ENCODE results near the gene AMPD2. TPM values are rescaled to one million over a fixed set of nuclear protein-coding genes. Genes with fewer than 3 reads are reported as not detected.

Gene AMPD2
- total and polyA plus RNA-seq, 4 experiments from 2014 or later: 43.8 to 96.1 (median 71.6) TPM

- CTCF ChIA-PET (ENCODE audit: partially characterized antibody): interaction anchor here (0.8 to 19.1 kb wide), 7 partner anchors 8 to 87 kb away, joined by 3 to 314 read pairs (median 17); partner anchors contain the start of genes GNAI3 and GPR61
- no peak overlapping the region for H3K27ac Mint-ChIP-seq
Measured at GRCh38 chr1:109628540-109629321, 9.1 kb downstream of the AMPD2 start.

DNA sequence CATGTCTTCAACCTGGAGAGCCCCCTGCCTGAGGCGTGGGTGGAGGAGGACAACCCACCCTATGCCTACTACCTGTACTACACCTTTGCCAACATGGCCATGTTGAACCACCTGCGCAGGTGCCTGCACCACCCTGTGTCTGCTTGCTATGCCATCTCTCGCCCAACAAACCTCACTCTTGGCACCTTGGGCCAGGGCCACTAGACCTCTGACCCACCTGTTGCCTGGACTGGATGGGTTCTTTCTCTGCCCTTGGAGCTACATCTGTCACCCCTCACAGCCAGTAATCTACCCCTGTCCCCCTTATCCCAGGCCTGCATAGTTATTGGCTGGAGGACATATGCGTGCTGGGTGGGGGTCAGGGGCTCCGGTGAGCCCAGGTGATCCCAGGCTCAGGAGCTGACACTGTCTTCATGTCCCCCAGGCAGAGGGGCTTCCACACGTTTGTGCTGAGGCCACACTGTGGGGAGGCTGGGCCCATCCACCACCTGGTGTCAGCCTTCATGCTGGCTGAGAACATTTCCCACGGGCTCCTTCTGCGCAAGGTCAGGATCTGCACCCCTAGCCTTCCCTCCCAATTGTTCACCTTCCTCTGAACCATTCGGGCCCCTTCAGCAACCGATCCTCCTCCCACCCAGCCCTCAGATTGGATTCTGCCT is 9.9 kb downstream of the AMPD2 start:
- Mint-ChIP-seq H3K27me3 (no peaks in the 10 kb centered on the region), H3K36me3 (peaks cover 33 to 60% of the 10 kb centered on the region in 2 donors), H3K9me3 (no peaks in the 10 kb centered on the region), H3K4me1 (peaks cover 5 to 9% (median 8%) of the 10 kb centered on the region in 4 donors), H3K27ac (peak overlapping the region in 5 of 7 donors; percentile 15 to 76 (median 65)), H3K4me3 (no peak overlapping the region)
- Histone ChIP-seq H3K36me3 (ENCODE audit: insufficient read depth, low read length) (peaks cover 54% of the 10 kb centered on the region), H3K27ac (ENCODE audit: low read depth, low read length) (no peak overlapping the region), H3K27me3 (ENCODE audit: insufficient read depth, low read length) (no peaks in the 10 kb centered on the region), H3K4me3 (ENCODE audit: low read length in 2 of 2) (no peak overlapping the region), H3K9me3 (ENCODE audit: control insufficient read depth in 1 of 2, low read length in 2 of 2) (no peaks in the 10 kb centered on the region), H3K4me1 (ENCODE audit: insufficient read depth, low read length) (peaks cover 12% of the 10 kb centered on the region)
- DNase-seq: no peak
- POLR2A ChIA-PET (ENCODE audit: partially characterized antibody): interaction anchor here (1.6 to 2.7 kb wide), 3 partner anchors 81 to 83 kb away, joined by 6 to 22 read pairs (median 13); partner anchors contain the start of gene GNAI3
- CTCF ChIA-PET (ENCODE audit: partially characterized antibody): interaction anchor here (1.4 to 19.1 kb wide), 8 partner anchors 12 to 145 kb away, joined by 4 to 314 read pairs (median 13); partner anchors contain the start of genes GNAI3 and GPR61
- intact Hi-C loops (cut with micrococcal nuclease): loop anchor here (1.0 kb wide), 1 partner anchor 83 kb away; no protein-coding TSS in a partner anchor

More at GRCh38 chr1:109628540-109629321, 9.1 kb downstream of the AMPD2 start:
- peaks cover 54% of the 10 kb centered on the region for H3K36me3 ChIP-seq (ENCODE audit: insufficient read depth, low read length)
- Mint-ChIP-seq H3K4me1 (peaks cover 5 to 12% (median 9%) of the 10 kb centered on the region in 4 donors), H3K36me3 (peaks cover 33 to 60% of the 10 kb centered on the region in 2 donors), H3K9me3 (no peaks in the 10 kb centered on the region), H3K27me3 (no peaks in the 10 kb centered on the region), H3K4me3 (no peak overlapping the region)
- H3K27ac ChIP-seq (ENCODE audit: low read depth, low read length): no peak overlapping the region
- no peak overlapping the region for H3K4me3 ChIP-seq (ENCODE audit: low read length in 2 of 2)
- no peaks in the 10 kb centered on the region for H3K27me3 ChIP-seq (ENCODE audit: insufficient read depth, low read length)
- DNase-seq: no peak
- peaks cover 15% of the 10 kb centered on the region for H3K4me1 ChIP-seq (ENCODE audit: insufficient read depth, low read length)
- POLR2A ChIA-PET (ENCODE audit: partially characterized antibody): interaction anchor here (1.6 to 2.7 kb wide), 2 partner anchors 80 to 82 kb away, joined by 6 to 13 read pairs; partner anchors contain the start of gene GNAI3
- H3K9me3 ChIP-seq (ENCODE audit: control insufficient read depth in 1 of 2, low read length in 2 of 2): no peaks in the 10 kb centered on the region
- intact Hi-C loops (cut with micrococcal nuclease): no loop called here

- H3K4me1 ChIP-seq (ENCODE audit: insufficient read depth, low read length): peaks cover 13% of the 10 kb centered on the region
- DNase-seq: peak in 2 of 5 donors; percentile 21 to 39
- H3K36me3 ChIP-seq (ENCODE audit: insufficient read depth, low read length): peaks cover 54% of the 10 kb centered on the region
- peaks cover 9 to 15% (median 11%) of the 10 kb centered on the region in 4 donors for H3K4me1 Mint-ChIP-seq
- H3K27ac Mint-ChIP-seq: peak overlapping the region in 4 of 7 donors; percentile 13 to 73 (median 54)
- no peaks in the 10 kb centered on the region for H3K9me3 Mint-ChIP-seq
- ChIA-PET POLR2A (ENCODE audit: partially characterized antibody) (interaction anchor here (0.7 to 2.7 kb wide), 3 partner anchors 10 to 84 kb away, joined by 3 to 22 read pairs (median 13); partner anchors contain the start of gene GNAI3), CTCF (ENCODE audit: partially characterized antibody) (interaction anchor here (0.9 to 19.1 kb wide), 12 partner anchors 12 to 354 kb away, joined by 3 to 314 read pairs (median 6); partner anchors contain the start of genes AHCYL1, GNAI3, GPR61 and GSTM4)
- no peaks in the 10 kb centered on the region for H3K27me3 ChIP-seq (ENCODE audit: insufficient read depth, low read length)
- no peaks in the 10 kb centered on the region for H3K9me3 ChIP-seq (ENCODE audit: control insufficient read depth in 1 of 2, low read length in 2 of 2)
- intact Hi-C loops (cut with micrococcal nuclease): loop anchor here (1.0 kb wide), 1 partner anchor 84 kb away; no protein-coding TSS in a partner anchor
- no peaks in the 10 kb centered on the region for H3K27me3 Mint-ChIP-seq
- peaks cover 33 to 59% of the 10 kb centered on the region in 2 donors for H3K36me3 Mint-ChIP-seq
- H3K4me3 Mint-ChIP-seq: no peak overlapping the region
- no peak overlapping the region for H3K4me3 ChIP-seq (ENCODE audit: low read length in 2 of 2)
- H3K27ac ChIP-seq (ENCODE audit: low read depth, low read length): no peak overlapping the region
Measured at GRCh38 chr1:109630081-109630897, 10.7 kb downstream of the AMPD2 start.

DNA sequence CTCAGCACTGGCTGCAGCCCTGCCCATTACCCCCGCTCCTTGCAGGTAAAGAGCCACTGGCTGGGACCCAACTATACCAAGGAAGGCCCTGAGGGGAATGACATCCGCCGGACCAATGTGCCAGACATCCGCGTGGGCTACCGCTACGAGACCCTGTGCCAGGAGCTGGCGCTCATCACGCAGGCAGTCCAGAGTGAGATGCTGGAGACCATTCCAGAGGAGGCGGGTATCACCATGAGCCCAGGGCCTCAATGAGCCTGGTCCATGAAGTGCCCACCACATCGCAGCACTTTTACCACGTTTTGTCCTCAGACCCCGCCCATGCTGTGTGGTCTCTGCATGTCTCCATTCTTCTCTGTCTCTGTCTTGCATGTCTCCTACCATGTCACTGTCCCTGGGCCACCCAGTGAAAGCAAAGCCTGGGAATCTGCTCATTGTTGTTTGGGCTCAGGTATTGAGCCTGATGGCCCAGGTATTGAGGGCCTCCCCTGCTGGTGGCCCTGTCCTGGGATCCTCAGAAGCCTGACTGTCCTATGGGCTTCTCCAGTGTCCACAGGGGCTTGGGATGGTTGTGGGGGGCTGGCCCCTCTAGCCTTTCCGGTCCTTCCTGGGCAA is 11.4 kb downstream of the AMPD2 start:
- no peak overlapping the region for H3K27ac ChIP-seq (ENCODE audit: low read depth, low read length)
- peaks cover 30 to 52% of the 10 kb centered on the region in 2 donors for H3K36me3 Mint-ChIP-seq
- no peaks in the 10 kb centered on the region for H3K27me3 Mint-ChIP-seq
- H3K9me3 ChIP-seq (ENCODE audit: control insufficient read depth in 1 of 2, low read length in 2 of 2): no peaks in the 10 kb centered on the region
- ChIA-PET CTCF (ENCODE audit: partially characterized antibody) (interaction anchor here (0.9 to 19.1 kb wide), 12 partner anchors 11 to 353 kb away, joined by 3 to 314 read pairs (median 6); partner anchors contain the start of genes AHCYL1, GNAI3, GPR61 and GSTM4), POLR2A (ENCODE audit: partially characterized antibody) (interaction anchor here (0.7 to 2.7 kb wide), 3 partner anchors 11 to 85 kb away, joined by 3 to 22 read pairs (median 13); partner anchors contain the start of gene GNAI3)
- no peak overlapping the region for H3K27ac Mint-ChIP-seq
- H3K4me3 ChIP-seq (ENCODE audit: low read length in 2 of 2): no peak overlapping the region
- H3K4me1 ChIP-seq (ENCODE audit: insufficient read depth, low read length): peaks cover 16% of the 10 kb centered on the region
- no peaks in the 10 kb centered on the region for H3K27me3 ChIP-seq (ENCODE audit: insufficient read depth, low read length)
- H3K4me3 Mint-ChIP-seq: no peak overlapping the region
- H3K4me1 Mint-ChIP-seq: peaks cover 11 to 18% (median 13%) of the 10 kb centered on the region in 4 donors
- H3K9me3 Mint-ChIP-seq: no peaks in the 10 kb centered on the region
- intact Hi-C loops (cut with micrococcal nuclease): loop anchor here (1.0 kb wide), 1 partner anchor 85 kb away; no protein-coding TSS in a partner anchor
- no peak for DNase-seq
- peaks cover 48% of the 10 kb centered on the region for H3K36me3 ChIP-seq (ENCODE audit: insufficient read depth, low read length)

DNA sequence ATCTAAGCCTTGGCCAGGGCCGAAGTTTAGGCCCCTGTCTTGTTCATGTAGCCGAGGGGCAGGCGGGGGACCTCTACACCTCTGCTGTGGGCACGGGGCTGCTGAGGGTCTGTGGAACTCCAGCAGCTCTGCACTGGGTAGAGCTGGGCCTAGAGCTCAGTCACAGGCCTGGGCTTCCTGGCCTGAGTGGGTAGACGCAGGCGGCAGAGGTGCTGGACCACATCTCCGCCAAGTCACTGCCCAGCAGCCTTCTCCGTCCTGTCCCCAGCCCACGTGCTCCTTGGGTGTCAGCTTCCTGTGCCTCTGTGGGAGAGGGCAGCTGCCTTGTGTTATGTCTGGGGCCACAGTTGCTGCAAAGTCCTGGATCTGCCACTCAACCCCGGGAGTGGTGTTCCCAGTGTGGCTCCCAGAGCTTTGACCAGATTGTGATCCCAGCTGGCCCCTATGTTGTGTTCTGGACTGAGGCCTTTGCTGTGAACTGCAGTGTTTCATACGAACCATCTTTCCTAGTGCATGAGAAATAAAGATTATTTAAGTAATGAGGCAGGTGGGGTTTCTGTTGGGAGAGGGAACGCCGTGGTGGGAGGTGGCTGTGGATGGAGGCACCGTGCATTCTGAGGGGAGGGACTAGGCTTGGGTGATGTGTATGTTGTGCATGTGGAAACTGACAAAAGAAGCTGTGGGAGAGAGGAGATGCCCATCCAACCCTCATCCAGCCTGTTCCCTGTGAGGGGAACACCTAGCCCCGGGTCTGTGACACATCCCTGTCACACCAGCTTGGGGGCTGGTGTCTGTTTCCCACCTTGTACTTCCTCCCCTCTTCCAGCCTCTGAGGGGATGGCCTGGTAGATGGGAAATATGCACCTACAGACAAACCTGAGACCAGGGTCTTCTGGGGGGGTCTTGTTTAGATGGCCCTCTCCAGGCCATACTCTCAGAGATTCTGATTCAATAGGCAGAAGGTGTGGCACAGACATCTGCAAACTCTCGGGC is 12.2 kb downstream of the AMPD2 start:
- no peaks in the 10 kb centered on the region for H3K27me3 ChIP-seq (ENCODE audit: insufficient read depth, low read length)
- H3K9me3 ChIP-seq (ENCODE audit: control insufficient read depth in 1 of 2, low read length in 2 of 2): no peaks in the 10 kb centered on the region
- Mint-ChIP-seq H3K4me1 (peaks cover 12 to 19% (median 13%) of the 10 kb centered on the region in 4 donors), H3K9me3 (no peaks in the 10 kb centered on the region), H3K27ac (peak overlapping the region in 3 of 7 donors; percentile 10 to 62 (median 16)), H3K4me3 (peak overlapping the region in 1 of 8 donors; percentile 18), H3K27me3 (no peaks in the 10 kb centered on the region), H3K36me3 (peaks cover 29 to 46% of the 10 kb centered on the region in 2 donors)
- H3K36me3 ChIP-seq (ENCODE audit: insufficient read depth, low read length): peaks cover 40% of the 10 kb centered on the region
- ChIA-PET POLR2A (ENCODE audit: partially characterized antibody) (interaction anchor here (1.7 to 2.7 kb wide), 3 partner anchors 83 to 86 kb away, joined by 8 to 22 read pairs (median 13); partner anchors contain the start of gene GNAI3), CTCF (ENCODE audit: partially characterized antibody) (interaction anchor here (0.9 to 19.1 kb wide), 8 partner anchors 10 to 90 kb away, joined by 3 to 314 read pairs (median 11); partner anchors contain the start of genes GNAI3, GPR61 and GSTM4)
- no peak for DNase-seq
- H3K4me1 ChIP-seq (ENCODE audit: insufficient read depth, low read length): peaks cover 16% of the 10 kb centered on the region
- intact Hi-C loops (cut with micrococcal nuclease): no loop called here
- H3K4me3 ChIP-seq (ENCODE audit: low read length in 2 of 2): no peak overlapping the region
- no peak overlapping the region for H3K27ac ChIP-seq (ENCODE audit: low read depth, low read length)
